Measurements from ENCODE around the gene CHDH. TPM values are rescaled to one million over a fixed set of nuclear protein-coding genes. Genes with fewer than 3 reads are reported as not detected.

CHDH gene
- total RNA-seq, 2 donors from 2014 or later, result 1.1 TPM

GRCh38 chr3:53787016-53787415 lies 59.2 kb downstream of the CHDH start:
- Mint-ChIP-seq H3K36me3 (ENCODE audit: low read depth) (no peaks in the 10 kb centered on the region), H3K4me3 (no peak overlapping the region), H3K4me1 (no peaks in the 10 kb centered on the region), H3K27ac (no peak overlapping the region), H3K27me3 (peaks cover 17% of the 10 kb centered on the region), H3K9me3 (no peaks in the 10 kb centered on the region)
- no peak for ATAC-seq (replicated peaks)

- no peak for ATAC-seq (replicated peaks)
- no peaks in the 10 kb centered on the region for H3K4me1 Mint-ChIP-seq
- no peak overlapping the region for H3K4me3 Mint-ChIP-seq
- no peaks in the 10 kb centered on the region for H3K27me3 Mint-ChIP-seq
- no peak overlapping the region for H3K27ac Mint-ChIP-seq
- no peaks in the 10 kb centered on the region for H3K36me3 Mint-ChIP-seq (ENCODE audit: low read depth)
- no peaks in the 10 kb centered on the region for H3K9me3 Mint-ChIP-seq
Measured at GRCh38 chr3:53780806-53781205, 65.4 kb downstream of the CHDH start.

- Mint-ChIP-seq H3K9me3 (no peaks in the 10 kb centered on the region), H3K4me3 (no peak overlapping the region)
- no peak for ATAC-seq (replicated peaks)
Measured at GRCh38 chr3:53780171-53780570, 66.0 kb downstream of the CHDH start.

DNA sequence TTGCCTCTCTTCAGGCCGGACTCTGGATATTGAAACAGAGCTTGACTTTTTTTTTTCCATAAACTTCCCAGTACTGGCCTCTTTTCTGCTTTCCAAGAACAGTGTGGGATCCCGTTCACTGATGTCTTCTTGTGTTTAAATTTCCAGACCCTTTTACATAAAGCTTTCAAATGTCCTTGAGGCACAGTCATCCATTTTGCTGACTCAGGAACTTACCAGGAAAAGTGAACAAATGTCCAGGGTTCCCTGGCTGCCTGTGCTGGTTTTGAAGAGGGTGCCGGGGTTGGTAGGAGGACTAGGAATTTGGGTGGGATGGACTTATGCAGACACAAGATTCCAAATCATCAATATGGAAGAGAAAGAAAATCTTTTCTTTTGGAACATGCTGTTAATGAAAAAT lies 68.1 kb downstream of the CHDH start:
- no peaks in the 10 kb centered on the region for H3K27me3 Mint-ChIP-seq
- H3K36me3 Mint-ChIP-seq (ENCODE audit: low read depth), result no peaks in the 10 kb centered on the region
- no peaks in the 10 kb centered on the region for H3K9me3 Mint-ChIP-seq
- no peaks in the 10 kb centered on the region for H3K4me1 Mint-ChIP-seq
- H3K27ac Mint-ChIP-seq, result no peak overlapping the region
- H3K4me3 Mint-ChIP-seq, result no peak overlapping the region
- ATAC-seq (replicated peaks), result no peak

More at GRCh38 chr3:53780171-53780570, 66.0 kb downstream of the CHDH start:
- no peaks in the 10 kb centered on the region for H3K4me1 Mint-ChIP-seq
- H3K27ac Mint-ChIP-seq, result no peak overlapping the region
- H3K27me3 Mint-ChIP-seq, result no peaks in the 10 kb centered on the region
- H3K36me3 Mint-ChIP-seq (ENCODE audit: low read depth), result no peaks in the 10 kb centered on the region

DNA sequence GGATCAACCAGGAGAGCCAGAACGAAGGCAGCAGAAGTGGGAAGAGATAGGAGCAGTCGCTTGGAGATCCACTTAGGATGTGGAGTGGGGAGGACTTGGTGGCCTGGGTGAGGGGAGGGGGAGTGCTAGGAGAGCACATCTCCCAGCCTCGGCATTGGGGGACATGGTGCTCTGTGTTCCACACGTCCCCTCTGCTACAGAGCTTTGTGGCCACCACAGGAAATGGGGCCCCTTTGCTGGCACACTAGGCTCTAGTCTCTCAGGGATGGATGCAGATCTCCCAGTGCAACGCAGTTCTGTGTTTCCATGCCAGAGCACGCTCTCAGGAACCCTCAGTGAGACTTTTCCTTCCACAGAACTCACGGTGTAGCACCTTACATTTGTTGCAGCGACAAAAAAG lies 68.8 kb downstream of the CHDH start:
- H3K36me3 Mint-ChIP-seq (ENCODE audit: low read depth), result no peaks in the 10 kb centered on the region
- no peak for ATAC-seq (replicated peaks)
- H3K9me3 Mint-ChIP-seq, result no peaks in the 10 kb centered on the region
- H3K4me1 Mint-ChIP-seq, result no peaks in the 10 kb centered on the region
- no peaks in the 10 kb centered on the region for H3K27me3 Mint-ChIP-seq
- H3K4me3 Mint-ChIP-seq, result no peak overlapping the region
- no peak overlapping the region for H3K27ac Mint-ChIP-seq

DNA sequence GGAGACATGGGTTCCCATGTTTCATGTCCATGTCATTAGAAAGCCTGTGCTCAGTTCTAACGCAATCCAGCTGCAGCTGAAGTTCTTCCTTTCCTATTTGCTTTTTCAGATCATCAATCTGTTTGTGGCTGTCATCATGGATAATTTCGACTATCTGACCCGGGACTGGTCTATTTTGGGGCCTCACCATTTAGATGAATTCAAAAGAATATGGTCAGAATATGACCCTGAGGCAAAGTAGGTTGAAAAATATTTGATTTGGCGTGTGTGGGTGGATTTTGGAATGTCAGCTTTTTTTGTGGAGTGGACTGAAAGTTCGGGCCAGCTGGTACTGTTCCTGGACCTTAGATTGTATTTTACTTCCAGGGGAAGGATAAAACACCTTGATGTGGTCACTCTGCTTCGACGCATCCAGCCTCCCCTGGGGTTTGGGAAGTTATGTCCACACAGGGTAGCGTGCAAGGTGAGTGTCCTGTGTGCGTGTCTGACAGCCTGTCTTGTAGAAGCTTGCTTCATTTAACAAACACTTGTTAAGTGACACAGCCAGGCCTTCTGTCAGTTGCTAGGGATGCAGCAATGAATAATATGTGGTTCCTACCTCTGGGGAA lies 69.6 kb downstream of the CHDH start:
- no peak overlapping the region for H3K4me3 Mint-ChIP-seq
- ATAC-seq (replicated peaks), result no peak
- H3K9me3 Mint-ChIP-seq, result no peaks in the 10 kb centered on the region
- no peak overlapping the region for H3K27ac Mint-ChIP-seq
- H3K27me3 Mint-ChIP-seq, result peaks cover 2% of the 10 kb centered on the region
- no peaks in the 10 kb centered on the region for H3K4me1 Mint-ChIP-seq
- H3K36me3 Mint-ChIP-seq (ENCODE audit: low read depth), result no peaks in the 10 kb centered on the region

DNA sequence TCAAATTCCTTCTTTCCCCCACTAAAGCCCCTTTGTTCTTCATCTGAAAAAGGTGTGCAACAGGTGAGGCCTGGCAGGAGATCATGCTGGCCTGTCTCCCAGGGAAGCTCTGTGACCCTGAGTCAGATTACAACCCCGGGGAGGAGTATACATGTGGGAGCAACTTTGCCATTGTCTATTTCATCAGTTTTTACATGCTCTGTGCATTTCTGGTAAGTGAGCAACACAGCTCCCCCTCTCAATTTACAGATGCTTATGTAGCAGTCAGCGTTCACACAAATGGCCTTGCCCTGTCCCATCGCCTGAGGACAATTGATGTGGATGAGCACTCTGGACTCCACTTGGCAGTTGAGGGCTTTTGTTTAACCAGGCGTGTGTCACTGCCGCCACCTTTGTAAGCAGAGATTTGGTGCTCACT lies 70.4 kb downstream of the CHDH start:
- Mint-ChIP-seq H3K4me1 (no peaks in the 10 kb centered on the region), H3K27ac (no peak overlapping the region), H3K27me3 (peaks cover 7% of the 10 kb centered on the region), H3K36me3 (ENCODE audit: low read depth) (no peaks in the 10 kb centered on the region), H3K9me3 (no peaks in the 10 kb centered on the region), H3K4me3 (no peak overlapping the region)
- no peak for ATAC-seq (replicated peaks)

GRCh38 chr3:53775018-53775417 lies 71.2 kb downstream of the CHDH start:
- no peaks in the 10 kb centered on the region for H3K36me3 Mint-ChIP-seq (ENCODE audit: low read depth)
- H3K27ac Mint-ChIP-seq, result no peak overlapping the region
- ATAC-seq (replicated peaks), result no peak
- peaks cover 13% of the 10 kb centered on the region for H3K27me3 Mint-ChIP-seq
- peaks cover 6% of the 10 kb centered on the region for H3K4me1 Mint-ChIP-seq
- no peaks in the 10 kb centered on the region for H3K9me3 Mint-ChIP-seq
- no peak overlapping the region for H3K4me3 Mint-ChIP-seq

DNA sequence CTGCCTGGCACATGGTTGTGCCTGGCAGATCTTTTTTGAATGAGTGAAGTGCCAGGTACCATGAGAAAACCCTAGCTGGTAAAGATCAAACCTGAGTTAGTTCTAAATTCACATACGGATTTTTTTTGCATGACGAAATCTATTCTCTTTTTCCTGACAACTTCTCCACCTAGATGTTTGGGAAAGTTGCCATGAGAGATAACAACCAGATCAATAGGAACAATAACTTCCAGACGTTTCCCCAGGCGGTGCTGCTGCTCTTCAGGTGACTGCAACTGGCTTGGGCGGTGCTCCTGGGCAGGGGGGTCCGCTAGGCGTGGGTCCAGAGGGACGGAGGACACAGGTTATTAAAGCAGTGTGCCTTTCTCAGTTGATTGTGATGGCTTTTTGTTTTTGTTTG lies 71.8 kb downstream of the CHDH start:
- ATAC-seq (replicated peaks), result no peak
- peaks cover 6% of the 10 kb centered on the region for H3K4me1 Mint-ChIP-seq
- peaks cover 14% of the 10 kb centered on the region for H3K27me3 Mint-ChIP-seq
- no peaks in the 10 kb centered on the region for H3K9me3 Mint-ChIP-seq
- no peaks in the 10 kb centered on the region for H3K36me3 Mint-ChIP-seq (ENCODE audit: low read depth)
- H3K4me3 Mint-ChIP-seq, result no peak overlapping the region
- H3K27ac Mint-ChIP-seq, result no peak overlapping the region

DNA sequence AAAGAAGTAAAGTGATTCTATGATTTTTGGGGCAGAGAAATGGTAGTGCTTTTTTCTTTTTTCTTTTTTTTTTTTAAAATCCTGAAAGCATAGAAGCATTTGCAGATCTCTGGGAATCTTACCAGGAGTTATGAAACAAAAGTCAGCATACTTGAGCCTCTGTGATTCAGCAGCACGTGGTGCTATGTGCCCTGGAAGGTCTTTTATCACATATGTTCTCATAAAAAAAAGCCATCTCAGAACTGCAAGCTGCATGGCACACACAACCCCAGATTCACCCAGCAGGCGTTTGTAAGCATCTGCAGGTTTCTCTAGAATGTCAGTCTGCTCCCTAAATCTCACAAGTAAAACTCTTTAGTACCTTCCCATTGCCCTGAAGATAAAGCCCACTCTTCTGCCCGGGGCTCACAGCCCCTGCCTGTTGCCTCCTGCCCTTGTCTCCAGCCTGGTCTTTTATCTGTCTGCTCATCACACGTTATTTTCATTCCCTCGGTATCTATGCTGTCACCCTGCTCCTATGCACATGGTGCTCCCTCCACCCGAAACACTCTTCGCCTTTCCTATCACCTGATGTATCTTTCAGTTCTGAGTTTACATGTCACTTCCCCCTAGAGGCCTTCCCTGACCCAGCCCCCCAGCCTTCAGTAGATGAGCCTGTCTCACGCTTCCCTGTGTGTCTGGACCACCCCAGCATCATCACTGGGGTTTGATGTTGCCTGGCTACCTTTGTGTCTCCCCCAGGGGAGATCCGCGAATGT lies 72.4 kb downstream of the CHDH start:
- Mint-ChIP-seq H3K27me3 (peaks cover 14% of the 10 kb centered on the region), H3K9me3 (no peaks in the 10 kb centered on the region), H3K4me1 (peaks cover 6% of the 10 kb centered on the region), H3K4me3 (no peak overlapping the region), H3K27ac (no peak overlapping the region), H3K36me3 (ENCODE audit: low read depth) (no peaks in the 10 kb centered on the region)
- ATAC-seq (replicated peaks), result no peak

DNA sequence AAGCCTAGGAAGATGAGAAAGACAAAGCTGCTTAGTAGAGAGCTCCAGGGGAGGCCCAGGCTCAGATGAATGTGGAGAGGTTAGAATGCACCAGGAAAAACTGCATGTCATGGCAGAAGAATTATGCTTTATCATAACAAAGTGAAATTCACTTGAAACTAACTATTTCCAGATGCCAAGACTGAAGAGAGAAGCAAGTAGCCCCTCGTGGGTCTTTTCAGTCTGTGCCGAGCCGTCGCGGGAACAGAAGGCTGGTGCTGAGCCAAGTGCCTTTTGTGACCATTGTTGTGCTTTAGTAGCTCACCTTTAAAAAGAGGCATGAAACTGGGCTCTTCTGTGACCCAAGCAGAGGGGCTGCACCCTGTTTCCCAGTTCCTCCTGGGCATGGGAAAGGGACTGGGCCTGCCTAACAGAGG lies 73.2 kb downstream of the CHDH start:
- Mint-ChIP-seq H3K27ac (no peak overlapping the region), H3K4me1 (peaks cover 6% of the 10 kb centered on the region), H3K27me3 (peaks cover 14% of the 10 kb centered on the region), H3K36me3 (ENCODE audit: low read depth) (no peaks in the 10 kb centered on the region), H3K4me3 (no peak overlapping the region), H3K9me3 (no peaks in the 10 kb centered on the region)
- no peak for ATAC-seq (replicated peaks)

DNA sequence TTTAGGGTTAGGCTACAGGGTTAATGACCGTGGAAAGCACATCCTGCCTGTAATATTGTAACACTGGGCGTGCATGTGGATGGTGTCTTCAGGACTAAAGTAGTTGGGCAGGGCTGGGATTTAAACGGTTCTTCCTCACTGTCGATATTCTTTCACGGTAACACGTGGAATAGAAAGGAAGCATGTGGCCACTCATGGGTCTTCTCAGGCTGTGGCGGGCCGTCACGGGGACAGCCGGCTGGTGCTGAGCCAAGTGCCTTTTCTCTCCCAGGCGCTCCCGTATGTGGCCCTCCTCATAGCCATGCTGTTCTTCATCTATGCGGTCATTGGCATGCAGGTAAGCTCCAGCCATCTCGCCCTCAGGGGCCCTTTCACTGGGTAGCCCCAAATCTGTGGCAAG lies 73.7 kb downstream of the CHDH start:
- peaks cover 14% of the 10 kb centered on the region for H3K27me3 Mint-ChIP-seq
- ATAC-seq (replicated peaks), result no peak
- peaks cover 6% of the 10 kb centered on the region for H3K4me1 Mint-ChIP-seq
- H3K9me3 Mint-ChIP-seq, result no peaks in the 10 kb centered on the region
- no peak overlapping the region for H3K4me3 Mint-ChIP-seq
- H3K27ac Mint-ChIP-seq, result no peak overlapping the region
- no peaks in the 10 kb centered on the region for H3K36me3 Mint-ChIP-seq (ENCODE audit: low read depth)

- Mint-ChIP-seq H3K27me3 (peaks cover 17% of the 10 kb centered on the region), H3K4me3 (no peak overlapping the region), H3K9me3 (no peaks in the 10 kb centered on the region), H3K27ac (no peak overlapping the region), H3K36me3 (ENCODE audit: low read depth) (no peaks in the 10 kb centered on the region), H3K4me1 (peaks cover 6% of the 10 kb centered on the region)
- ATAC-seq (replicated peaks), result no peak
Measured at GRCh38 chr3:53768478-53769459, 77.5 kb downstream of the CHDH start.

DNA sequence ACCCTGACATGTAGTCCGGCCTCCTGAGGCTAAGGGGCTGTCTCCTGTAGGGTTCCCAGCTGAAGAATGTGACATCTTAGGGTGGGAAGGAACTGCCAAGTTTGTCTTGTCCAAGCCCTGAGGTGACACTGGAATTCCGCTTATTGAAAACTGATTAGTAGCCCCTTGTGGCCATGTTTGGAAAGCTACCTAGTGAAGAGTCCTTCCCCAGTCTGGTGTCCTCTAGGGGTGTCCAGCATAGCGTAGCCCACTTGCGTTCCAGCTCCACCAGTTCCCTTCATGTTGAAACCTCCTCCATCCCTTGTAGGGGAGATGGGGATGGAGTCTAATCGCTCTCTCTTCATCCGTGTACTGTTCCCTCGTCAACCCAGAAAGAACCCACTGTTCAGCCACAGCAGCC lies 79.5 kb downstream of the CHDH start:
- H3K4me3 Mint-ChIP-seq, result no peak overlapping the region
- H3K4me1 Mint-ChIP-seq, result peaks cover 6% of the 10 kb centered on the region
- no peaks in the 10 kb centered on the region for H3K9me3 Mint-ChIP-seq
- no peaks in the 10 kb centered on the region for H3K36me3 Mint-ChIP-seq (ENCODE audit: low read depth)
- H3K27ac Mint-ChIP-seq, result no peak overlapping the region
- peaks cover 16% of the 10 kb centered on the region for H3K27me3 Mint-ChIP-seq
- ATAC-seq (replicated peaks), result no peak

Measured in activated T-helper 17 cell treated with anti-CD3 and anti-CD28 coated beads, Interleukin-2, amount 50 U/mL, for 72 hours (primary cell).